ENCODE results near the gene IRF4.

GRCh38 chr6:402901-403658 is 11.5 kb downstream of the IRF4 start:
- no peak for TF ChIP-seq EZH2 (IDR thresholded peaks at IDR 0.05; ENCODE audit: borderline replicate concordance, insufficient read depth, low read depth, low read length, poor library complexity, severe bottlenecking)
- TF ChIP-seq, protein P1, sequence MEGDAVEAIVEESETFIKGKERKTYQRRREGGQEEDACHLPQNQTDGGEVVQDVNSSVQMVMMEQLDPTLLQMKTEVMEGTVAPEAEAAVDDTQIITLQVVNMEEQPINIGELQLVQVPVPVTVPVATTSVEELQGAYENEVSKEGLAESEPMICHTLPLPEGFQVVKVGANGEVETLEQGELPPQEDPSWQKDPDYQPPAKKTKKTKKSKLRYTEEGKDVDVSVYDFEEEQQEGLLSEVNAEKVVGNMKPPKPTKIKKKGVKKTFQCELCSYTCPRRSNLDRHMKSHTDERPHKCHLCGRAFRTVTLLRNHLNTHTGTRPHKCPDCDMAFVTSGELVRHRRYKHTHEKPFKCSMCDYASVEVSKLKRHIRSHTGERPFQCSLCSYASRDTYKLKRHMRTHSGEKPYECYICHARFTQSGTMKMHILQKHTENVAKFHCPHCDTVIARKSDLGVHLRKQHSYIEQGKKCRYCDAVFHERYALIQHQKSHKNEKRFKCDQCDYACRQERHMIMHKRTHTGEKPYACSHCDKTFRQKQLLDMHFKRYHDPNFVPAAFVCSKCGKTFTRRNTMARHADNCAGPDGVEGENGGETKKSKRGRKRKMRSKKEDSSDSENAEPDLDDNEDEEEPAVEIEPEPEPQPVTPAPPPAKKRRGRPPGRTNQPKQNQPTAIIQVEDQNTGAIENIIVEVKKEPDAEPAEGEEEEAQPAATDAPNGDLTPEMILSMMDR (IDR thresholded peaks at IDR 0.05) = no peak

Data from B cell (primary cell).